Suppressor macrophage (primary cell): ENCODE data around the gene EXOC4.

ENCODE experiments used
- DNase-seq, 4 experiments: peaks; one replicate each; pipeline ENCODE4 v3.0.0-alpha.2; 2020 to 2022

Gene EXOC4

DNA sequence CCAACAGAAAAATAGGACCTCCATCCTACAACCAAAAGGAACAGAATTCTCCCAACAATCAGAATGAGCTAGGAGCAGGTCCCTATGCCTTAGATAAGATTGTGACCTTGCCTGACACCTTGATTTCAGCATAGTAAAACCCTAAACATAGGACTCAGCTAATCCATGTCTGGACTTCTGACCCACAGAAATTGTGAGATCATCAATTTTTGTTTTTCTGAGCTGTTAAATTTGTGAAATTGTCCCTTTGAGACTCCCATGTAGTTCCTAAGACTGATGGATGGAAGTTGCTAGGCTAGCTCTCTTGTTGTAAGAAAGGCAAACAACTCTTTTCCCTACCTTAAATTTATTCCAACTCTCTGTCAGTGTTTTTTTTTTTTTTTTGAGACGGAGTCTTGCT is 244.2 kb downstream of the EXOC4 start:
- DNase-seq: no peak

DNA sequence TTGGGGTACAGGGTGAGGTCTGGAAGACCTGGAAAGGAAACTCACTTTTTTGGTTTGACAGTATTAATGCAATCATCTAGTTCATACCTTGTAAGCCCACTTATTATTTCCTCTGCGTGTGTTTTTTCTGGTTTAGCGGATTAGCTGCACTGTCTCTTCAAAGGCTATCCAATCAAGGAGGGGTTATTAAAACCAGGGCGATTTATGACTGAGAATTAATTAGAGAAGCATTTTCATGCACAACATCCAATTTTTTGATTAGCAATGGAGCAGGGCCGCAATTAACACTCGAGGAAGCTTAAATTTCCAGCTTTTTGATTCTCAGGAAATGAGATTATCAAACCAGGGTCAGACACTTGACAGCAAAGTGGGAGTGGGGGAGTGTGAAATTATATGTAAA is 248.9 kb downstream of the EXOC4 start:
- no peak for DNase-seq

DNA sequence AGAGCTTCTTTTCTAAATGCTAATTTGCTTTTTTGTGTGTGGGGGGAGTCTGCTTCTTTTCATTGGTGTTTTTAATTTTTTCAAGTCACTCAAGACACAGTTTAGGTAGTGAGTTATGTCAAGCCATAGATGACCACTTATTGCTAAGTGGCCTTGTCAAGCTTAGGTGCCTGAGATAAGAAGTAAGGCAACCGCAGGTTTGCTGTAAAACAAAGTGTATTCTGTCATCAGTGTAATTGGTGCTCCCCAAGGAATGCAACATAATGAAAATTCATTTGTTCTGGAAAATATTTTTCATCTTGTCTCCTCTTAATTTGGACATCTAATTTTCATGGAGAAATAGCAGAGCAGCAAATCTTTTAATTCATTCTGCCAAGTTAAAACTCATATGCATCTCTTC is 249.6 kb downstream of the EXOC4 start:
- no peak for DNase-seq

DNA sequence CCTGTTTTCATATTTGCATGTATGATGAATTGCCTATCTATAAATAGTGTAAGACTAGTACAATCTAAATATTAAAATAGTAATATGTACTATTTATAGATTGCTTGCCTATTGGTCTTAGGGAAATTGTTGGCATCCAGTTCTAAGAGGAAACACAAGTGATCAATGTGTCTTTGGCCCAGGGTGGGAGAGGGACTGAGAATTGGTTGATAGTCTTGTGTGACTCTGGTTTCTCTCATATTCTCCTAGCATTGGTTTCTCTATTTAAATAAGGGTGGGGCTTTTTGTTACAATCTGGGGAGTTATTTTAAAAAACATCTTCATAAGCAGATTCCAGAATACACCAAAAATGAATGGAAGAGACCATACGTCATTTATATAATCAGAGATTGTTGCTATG is 250.1 kb downstream of the EXOC4 start:
- no peak for DNase-seq

DNA sequence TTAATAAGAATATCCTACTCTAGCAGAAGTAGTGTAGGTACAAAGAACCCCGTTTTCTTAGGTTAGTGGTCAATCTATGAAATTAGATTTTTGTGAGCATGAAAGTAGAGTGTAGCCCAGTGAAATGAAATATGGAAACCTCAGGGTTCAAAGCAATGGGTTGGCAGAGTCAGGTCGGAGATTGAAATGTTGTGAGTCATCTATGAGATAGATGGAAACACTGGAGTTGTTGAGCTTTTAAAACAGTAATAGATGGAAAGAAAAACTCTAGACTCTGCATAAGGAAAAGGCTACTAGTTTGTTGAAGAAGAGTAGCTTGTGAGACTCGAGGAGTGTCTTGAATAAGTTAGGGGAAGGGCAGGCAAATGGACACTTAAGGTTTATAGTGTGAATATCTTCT is 251.9 kb downstream of the EXOC4 start:
- DNase-seq: no peak

DNA sequence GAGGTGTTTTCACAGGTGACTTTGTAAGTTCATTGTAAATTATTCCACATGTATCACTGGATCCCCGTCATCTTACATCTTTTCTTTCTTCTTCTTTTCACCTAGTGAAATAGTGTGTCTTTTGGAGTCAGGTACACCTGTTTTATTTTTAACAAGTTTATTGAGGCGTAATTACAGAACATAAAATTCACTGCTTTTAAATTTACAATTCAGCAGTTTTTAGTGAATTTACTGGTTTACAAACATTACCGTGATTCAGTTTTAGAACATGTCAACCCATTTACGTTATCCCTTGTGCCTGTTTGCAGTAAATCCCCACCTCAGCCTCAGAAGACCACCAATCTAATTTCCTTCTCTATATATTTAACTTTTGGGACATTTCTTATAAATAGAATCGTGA is 256.9 kb downstream of the EXOC4 start:
- DNase-seq: no peak

DNA sequence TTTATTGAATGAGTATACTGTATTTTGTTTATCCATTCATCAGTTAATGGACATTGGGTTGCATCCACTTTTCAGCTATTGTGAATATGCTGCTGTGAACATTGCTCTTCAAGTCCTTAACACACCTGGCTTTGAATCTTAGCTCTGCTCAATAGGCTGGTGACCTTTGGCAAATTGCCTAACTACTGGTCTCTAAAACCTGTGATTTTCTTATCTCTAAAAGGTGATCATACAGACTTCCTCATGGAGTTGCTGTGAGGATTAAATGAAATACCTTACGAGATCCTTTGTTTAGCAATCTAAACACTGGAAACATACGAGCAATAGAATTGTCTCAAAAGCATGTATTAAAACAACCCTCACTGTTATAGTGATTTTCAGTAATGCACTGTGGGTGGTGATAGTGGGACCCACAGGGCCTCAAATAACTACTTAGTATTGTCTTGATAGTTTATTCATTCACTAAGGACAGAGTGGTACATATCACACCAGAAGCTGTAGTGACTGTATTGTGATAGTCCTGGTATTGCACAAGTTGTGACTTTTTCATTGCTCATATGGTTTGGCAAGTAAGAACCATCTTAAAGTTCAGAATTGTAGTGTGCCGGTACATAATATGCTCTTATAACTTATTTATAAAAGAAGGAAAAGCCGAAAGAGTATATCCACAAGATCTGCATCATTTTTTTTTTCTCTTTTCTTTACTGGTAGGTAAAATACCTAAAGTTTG is 257.6 kb downstream of the EXOC4 start:
- DNase-seq: no peak

DNA sequence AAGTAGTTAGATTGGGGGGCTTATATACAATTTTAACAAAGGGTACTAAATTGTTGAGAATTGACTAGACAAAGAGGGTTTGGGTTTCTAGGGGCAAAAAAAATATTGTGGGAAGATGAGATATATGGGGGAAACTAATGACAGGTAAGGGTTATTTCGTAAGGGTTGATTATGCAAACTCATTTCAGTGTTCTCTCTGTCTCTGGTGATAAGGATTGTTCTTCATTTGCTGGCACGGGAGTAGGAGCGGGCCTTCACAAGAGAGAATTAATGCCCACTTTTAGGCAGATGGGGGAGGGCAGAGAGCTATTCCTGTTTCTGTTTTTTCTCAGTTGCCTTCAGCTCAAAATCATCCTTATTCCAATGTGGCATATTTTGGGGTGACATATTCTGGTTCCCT is 258.4 kb downstream of the EXOC4 start:
- DNase-seq: no peak

DNA sequence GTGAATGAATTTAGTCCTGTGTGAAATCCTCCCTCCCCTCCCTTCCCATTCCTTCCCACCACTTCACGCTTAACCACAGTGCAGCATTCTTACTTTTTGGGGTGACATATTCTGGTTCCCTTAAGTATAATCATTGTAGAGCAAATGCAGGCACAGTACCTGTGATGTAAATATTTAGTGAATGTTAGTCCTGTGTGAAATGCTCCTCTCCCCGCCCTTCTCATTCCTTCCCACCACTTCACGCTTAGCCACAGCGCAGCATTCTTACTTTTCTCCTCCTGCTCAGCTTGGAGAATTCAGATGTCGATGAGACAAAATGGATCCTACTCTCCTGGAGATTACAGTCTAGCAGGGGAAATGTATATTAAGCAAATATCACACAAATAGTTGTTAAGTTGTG is 258.8 kb downstream of the EXOC4 start:
- no peak for DNase-seq

DNA sequence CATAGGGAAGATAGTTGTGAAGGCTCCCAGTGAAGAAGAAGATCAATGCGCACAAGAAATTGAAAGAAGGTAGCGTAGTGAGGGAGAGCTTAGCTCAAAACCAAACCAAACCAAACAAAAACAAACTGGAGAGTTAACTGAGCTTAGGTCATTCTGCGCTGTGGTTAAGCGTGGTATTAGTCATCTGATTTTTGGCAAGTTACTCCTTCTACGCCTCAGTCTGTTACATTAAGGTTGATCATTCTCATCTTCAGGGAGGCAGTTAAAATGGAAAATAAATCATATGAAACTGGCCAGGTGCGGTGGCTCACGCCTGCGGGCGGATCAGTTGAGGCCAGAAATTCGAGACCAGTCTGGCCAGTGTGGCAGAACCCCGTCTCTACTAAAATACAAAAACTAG is 259.7 kb downstream of the EXOC4 start:
- no peak for DNase-seq

DNA sequence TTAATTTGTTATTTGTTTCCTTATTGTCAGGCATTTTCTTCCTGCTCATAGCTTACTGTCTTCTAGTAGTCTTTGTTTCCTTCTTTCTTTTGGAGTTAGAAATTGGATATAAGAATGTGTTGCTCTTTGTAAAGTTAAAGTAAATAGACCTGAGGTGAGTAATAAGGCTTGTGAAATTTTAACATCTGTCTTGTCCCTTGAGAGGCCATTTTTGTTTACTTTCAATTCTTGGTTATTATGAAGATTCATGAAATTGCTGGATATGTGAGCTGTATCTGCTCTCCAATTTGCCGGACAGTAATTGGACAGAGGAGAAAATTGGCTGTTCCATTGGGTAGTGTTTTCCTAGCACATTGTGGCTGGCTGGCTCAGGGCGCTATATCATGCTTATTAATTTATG is 260.7 kb downstream of the EXOC4 start:
- DNase-seq: no peak

DNA sequence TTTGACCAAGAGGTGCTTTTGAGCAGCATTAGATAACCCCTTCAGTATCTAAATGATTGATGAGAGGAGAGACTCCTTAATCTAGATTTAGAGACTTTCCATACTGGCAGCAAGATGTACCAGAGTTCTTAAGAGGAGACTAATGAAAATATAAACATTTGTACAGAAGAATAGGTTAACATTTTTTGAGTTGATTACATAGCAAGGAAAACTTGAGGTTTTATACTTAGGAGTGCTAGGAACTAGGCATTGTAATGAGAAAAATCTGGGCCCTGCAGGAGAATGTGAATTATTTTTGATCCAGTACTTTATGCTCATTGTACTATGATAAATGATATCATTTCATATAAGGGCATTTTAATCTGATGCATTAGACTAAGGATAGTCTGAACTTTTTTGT is 261.7 kb downstream of the EXOC4 start:
- no peak for DNase-seq

DNA sequence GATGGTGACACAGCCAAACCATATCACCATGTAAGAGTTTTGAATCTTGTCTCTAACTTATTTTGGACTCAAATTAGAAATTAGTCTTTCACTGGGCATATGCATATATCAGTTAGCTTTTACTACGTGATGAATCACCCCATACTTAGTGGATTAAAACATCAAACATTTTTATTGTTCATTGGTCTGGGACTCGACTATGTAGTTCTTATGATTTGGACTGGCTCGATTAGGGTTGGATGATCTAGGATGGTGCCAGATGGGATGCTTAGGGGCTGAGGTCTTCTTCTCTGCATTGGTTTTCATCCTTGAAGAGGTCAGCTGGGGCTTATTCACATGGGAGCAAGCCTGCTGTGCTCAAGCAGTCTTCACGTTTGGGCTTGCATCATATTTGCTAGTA is 264.9 kb downstream of the EXOC4 start:
- DNase-seq: no peak

DNA sequence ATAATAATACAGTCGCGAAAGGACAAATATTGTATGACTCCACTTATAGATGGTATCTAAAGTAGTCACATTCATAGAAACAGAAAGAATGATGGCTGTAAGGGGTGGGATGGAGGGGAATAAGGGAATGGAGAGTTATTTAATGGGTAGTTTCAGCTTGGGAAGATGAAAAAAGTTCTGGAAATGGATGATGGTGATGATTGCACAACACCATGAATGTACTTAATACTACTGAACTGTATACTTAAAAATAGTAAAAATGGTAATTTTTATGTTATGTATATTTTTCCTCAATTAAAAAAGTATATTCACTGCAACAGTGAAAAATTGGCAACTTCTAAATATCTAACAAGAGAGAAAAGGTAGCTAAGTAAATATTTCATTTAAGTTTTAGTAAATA is 265.8 kb downstream of the EXOC4 start:
- DNase-seq: no peak

DNA sequence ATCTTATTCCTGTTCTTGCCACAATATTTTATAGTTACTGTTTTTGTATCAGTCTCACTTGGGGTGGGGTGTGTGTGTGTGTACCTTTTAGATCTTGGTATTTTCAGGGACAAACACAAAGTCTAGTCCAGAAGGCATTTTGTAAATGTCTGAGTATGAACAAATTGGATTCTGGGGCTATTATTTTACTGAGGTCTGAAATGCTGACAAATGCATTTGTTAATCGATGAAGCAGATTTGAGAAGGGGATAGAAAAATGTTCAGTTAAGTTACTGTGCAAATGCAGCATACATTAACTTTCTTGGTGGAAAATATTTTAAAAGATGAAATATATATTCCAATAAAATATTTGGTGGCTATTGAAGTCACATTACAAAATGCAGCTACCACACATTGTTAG is 267.4 kb downstream of the EXOC4 start:
- DNase-seq: no peak

DNA sequence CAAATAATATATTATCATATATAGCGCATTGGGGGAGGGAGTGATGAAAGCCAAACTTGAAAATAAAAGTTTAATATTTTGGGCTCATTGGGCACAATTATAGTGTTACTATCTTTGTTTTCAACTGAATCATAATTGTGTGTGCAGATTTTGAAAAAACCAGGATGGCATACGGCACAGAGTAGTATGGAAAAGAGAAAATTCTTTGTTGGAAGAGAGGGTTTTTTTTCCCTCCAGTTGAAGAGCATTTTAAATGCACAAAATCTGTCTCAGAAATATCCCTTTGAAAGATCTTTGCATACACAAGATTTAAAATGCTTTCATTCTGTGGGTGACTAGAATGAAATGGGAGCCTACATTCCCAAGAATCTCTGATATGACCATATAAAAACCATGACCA is 269.6 kb downstream of the EXOC4 start:
- DNase-seq: no peak

DNA sequence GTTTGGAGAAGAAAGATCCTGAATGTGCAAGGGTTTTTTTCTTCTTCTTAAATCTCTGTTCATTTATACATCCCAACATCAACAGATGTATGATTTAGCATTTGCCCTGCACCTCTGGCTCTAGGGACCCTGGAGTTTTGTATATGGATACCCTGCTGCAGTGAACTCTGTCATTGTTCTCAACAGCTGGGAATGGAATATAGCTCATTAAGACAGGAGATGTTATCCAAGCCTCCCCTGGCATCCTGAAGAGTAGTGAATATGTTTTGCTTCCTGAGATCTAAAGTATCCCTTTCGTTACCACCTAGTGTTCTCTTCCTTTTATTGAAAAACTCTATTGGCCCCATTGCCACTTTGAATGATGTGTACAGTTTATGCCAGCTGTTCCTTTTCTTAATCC is 275.9 kb downstream of the EXOC4 start:
- DNase-seq: no peak

DNA sequence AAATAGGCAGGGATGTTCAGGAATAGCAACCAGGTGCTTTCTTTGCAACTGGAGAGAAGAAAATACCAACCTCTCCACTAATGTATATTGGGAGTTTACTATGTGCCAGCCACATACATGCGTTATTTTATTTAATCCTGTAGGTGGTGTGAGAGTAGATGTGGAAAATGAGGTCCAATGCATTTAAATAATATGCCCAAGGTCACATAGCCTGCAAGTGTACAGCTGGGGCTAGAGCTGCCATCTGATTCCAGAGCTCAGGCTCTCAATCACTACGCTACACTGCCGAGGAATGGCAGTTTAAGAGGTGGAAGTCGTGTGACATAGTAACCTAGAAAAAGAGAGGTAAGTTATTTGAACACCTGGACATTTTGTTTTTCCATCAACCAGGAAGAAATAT is 277.0 kb downstream of the EXOC4 start:
- no peak for DNase-seq

DNA sequence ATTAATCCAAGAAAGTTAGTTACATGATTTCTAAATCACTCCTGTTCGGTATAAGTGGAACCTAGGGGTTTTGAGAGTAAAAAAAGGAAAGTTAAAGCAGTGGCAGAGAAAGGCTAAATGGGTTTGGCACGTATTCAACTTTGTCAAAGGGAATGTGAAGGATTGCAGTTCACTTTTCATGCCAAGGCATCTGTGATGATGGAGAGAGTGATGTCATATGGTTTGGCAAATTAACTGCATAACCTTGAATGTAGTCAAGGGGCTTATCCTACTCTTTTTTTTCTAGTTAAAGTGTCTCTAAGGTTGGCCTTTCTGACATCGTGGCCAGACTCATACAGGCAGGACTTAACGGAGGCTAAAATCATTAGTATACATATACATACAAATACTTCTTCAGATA is 277.8 kb downstream of the EXOC4 start:
- DNase-seq: no peak

DNA sequence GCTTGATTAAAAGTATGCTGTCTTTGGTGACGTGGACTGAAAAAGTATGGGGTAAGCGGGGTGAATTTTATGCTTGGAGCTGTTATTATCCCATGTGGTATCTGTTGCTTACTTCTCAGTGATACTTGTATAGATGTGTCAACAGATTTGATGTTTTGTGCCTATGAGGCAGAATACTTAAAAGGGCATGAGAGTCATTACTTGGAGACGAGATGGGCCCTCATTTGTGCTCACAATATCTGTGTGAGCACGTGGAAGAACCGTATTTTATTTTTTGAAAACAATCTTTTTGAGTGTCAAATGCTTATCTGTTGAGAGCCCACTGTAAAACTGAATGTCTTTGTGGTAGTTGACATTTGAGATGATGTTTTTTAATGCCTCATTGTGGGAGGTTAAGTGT is 281.9 kb downstream of the EXOC4 start:
- no peak for DNase-seq

DNA sequence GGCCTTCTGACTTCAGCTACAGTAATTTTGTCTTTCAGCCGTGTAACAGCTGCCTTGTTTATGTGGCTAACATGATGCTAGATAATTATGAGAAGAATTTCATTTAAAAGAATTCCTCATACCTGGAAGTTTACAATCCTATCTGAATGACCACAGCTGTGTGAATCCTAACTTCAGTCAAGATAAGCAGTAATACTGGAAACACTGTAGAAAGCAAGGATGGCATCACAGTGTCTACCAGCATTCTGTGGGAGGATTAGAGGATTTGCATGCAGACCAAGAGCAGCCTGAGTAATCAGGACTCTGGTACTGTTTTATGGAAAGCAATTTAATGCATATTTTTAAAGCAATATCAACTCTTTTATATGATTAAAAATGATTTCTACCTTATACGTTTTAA is 282.4 kb downstream of the EXOC4 start:
- no peak for DNase-seq

DNA sequence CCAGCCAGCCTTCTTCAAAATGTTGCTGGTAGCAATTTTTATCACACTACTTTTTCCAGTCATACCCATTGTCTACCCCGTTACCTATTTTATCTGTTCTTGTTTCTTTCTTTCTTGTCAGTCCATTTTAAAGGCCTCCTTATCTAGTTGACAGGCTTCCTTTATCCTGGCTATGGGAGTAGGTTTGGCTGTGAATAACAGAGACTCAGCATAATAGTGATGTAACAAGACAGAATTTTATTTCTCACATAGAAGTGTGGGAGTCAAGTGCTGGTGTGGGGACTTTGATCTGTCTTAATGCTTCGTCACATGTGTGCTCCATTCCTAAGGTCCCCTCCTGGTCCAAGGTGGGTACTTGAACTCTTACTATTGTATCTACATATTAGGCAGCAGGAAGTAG is 283.6 kb downstream of the EXOC4 start:
- DNase-seq: no peak

DNA sequence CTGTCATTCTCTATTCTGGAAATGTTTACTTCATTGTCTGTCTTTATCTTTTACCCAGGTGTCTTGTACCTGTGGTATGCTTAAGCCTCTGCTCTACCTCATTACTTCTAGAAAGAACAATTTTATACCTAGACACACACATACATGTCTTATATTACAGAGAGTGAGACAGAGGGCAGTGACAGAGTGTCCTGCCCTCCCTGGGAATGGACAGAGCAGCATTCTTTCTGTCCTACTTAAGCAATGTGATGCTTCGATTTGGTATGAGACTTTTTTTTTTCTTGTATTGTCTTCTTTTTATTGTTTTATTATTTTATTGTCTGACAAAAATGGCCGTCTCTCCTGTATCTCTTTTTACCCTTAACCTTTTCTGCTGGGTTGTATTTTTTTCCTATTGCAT is 286.1 kb downstream of the EXOC4 start:
- no peak for DNase-seq

DNA sequence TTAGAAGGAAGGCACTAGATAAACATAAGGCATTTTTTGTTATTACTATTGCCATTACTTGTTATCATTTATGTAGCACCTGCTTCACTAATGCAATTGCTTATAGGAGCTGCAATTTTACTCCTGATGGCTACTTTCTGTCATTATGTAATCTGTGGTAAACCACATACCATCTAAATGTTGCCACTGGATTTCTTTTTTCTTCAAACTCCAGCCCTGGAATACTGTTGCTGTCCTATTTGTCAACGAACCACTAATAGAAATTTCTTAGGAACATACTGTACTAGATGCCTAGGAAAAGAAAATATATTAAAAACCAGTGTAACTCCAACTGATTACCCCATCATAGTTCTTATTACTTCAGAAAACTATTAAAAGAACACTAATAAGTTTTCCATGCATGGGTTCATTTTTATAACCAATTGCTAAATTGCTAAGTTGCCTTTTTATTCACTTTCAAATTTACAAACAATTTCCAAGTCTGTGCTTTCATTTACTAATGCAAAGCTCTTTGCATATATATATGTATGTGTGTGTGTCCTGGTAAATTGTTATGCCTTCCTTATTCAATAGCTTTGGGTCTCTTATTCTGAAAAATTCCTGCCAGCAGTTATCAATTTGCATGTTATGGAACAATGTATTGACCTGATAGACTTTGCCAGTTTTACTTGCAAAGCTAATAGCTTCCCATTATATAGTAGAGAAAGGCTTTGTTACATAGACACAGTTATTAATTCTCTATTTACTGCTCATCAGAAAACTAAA is 287.4 kb downstream of the EXOC4 start:
- DNase-seq: no peak
